HG02973 (cell line): ENCODE results near the gene DGKI.
"Not testable (repeated sequence)": the region's sequence is repeated elsewhere in the genome, so short reads cannot be mapped to it uniquely, and the experiment has no call there.

Experiments used
- ATAC-seq: cut with Tn5 transposase; IDR thresholded peaks from one replicate; pipeline ENCODE4 v1.9.1; 2021; ENCODE audit warnings: moderate library complexity; ENCODE audit not compliant: unreplicated experiment

The DGKI gene

GRCh38 chr7:137747359-137748031, 99.3 kb downstream of the DGKI start:
- ATAC-seq, result no peak

GRCh38 chr7:137743021-137743420, 103.8 kb downstream of the DGKI start:
- ATAC-seq, result no peak

GRCh38 chr7:137742051-137742450, 104.7 kb downstream of the DGKI start:
- no peak for ATAC-seq

GRCh38 chr7:137741443-137741842, 105.3 kb downstream of the DGKI start:
- ATAC-seq, result no peak

GRCh38 chr7:137734221-137734620, 112.6 kb downstream of the DGKI start:
- no peak for ATAC-seq

- ATAC-seq, result no peak
Observed at GRCh38 chr7:137732168-137732567, 114.6 kb downstream of the DGKI start.

- ATAC-seq, result no peak
Observed at GRCh38 chr7:137731436-137731835, 115.3 kb downstream of the DGKI start.

- ATAC-seq, result no peak
Observed at GRCh38 chr7:137728426-137728825, 118.3 kb downstream of the DGKI start.

- no peak for ATAC-seq
Observed at GRCh38 chr7:137727413-137727812, 119.4 kb downstream of the DGKI start.

- ATAC-seq, result no peak
Observed at GRCh38 chr7:137718355-137718754, 128.4 kb downstream of the DGKI start.

GRCh38 chr7:137717811-137718271, 128.9 kb downstream of the DGKI start:
- ATAC-seq, result no peak

- ATAC-seq, result no peak
Observed at GRCh38 chr7:137717045-137717444, 129.7 kb downstream of the DGKI start.

GRCh38 chr7:137716061-137716460, 130.7 kb downstream of the DGKI start:
- ATAC-seq, result no peak

- no peak for ATAC-seq
Observed at GRCh38 chr7:137715533-137715932, 131.2 kb downstream of the DGKI start.

- ATAC-seq, result no peak
Observed at GRCh38 chr7:137715121-137715520, 131.7 kb downstream of the DGKI start.

- ATAC-seq, result not testable (repeated sequence)
Observed at GRCh38 chr7:137706330-137706729, 140.4 kb downstream of the DGKI start.

GRCh38 chr7:137704723-137705122, 142.1 kb downstream of the DGKI start:
- ATAC-seq, result no peak

- ATAC-seq, result no peak
Observed at GRCh38 chr7:137703291-137704010, 143.3 kb downstream of the DGKI start.

- no peak for ATAC-seq
Observed at GRCh38 chr7:137696988-137697387, 149.8 kb downstream of the DGKI start.

GRCh38 chr7:137696376-137696775, 150.4 kb downstream of the DGKI start:
- ATAC-seq, result no peak

GRCh38 chr7:137695942-137696341, 150.8 kb downstream of the DGKI start:
- no peak for ATAC-seq

GRCh38 chr7:137695494-137695893, 151.3 kb downstream of the DGKI start:
- no peak for ATAC-seq
